ENCODE measurements around the gene FAM234B.

FAM234B gene

DNA sequence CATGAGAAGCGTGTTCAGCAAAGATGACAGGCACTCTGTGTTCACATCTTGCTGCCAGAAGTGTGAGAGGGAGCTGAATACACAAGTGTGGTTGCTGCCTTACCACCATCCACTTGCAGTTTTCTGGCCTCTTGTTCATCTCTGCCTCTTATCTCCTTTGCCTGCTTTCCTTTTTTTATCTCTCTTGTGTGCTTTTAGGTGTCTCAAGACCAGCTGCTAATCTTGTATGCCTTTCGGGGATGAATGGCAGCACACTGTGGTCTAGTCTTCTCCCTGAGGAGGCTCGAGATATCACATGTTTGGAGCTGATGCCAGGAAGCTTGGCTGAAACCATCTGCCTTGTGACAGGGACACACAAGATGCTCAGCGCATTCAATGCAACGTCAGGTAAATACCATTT, 17.2 kb downstream of the FAM234B start:
- H3K23ac ChIP-seq (ENCODE audit: low read length) = no peak overlapping the region
- peaks cover 10% of the 10 kb centered on the region for H3K4me1 ChIP-seq (ENCODE audit: control insufficient read depth, low read depth, low read length)
- H3K18ac ChIP-seq (ENCODE audit: low read length) = no peak overlapping the region
- H3K27ac ChIP-seq (ENCODE audit: low read depth, low read length) = peak overlapping the region; percentile 19
- no CpG with 5 or more reads among the region's 5 CpGs for WGBS (ENCODE audit: extremely low coverage, insufficient coverage, low lambda C conversion rate)
- no peak overlapping the region for H2AK5ac ChIP-seq (ENCODE audit: low read length)
- H3K4ac ChIP-seq (ENCODE audit: low read depth, low read length) = no peak overlapping the region
- no peak overlapping the region for H2BK120ac ChIP-seq (ENCODE audit: low read depth, low read length)
- H3K4me2 ChIP-seq (ENCODE audit: low read length) = no peak overlapping the region
- no peaks in the 10 kb centered on the region for H3K79me2 ChIP-seq (ENCODE audit: control insufficient read depth, insufficient read depth, low read length)
- H3K9ac ChIP-seq (ENCODE audit: low read length) = no peak overlapping the region
- no peak overlapping the region for H4K8ac ChIP-seq (ENCODE audit: low read depth, low read length)
- H3K56ac ChIP-seq (ENCODE audit: low read length) = peak overlapping the region; percentile 11
- no peaks in the 10 kb centered on the region for H3K27me3 ChIP-seq (ENCODE audit: insufficient read depth, low read length, poor library complexity)
- no peak overlapping the region for H3K4me3 ChIP-seq (ENCODE audit: low read length)
- no peak overlapping the region for H2BK15ac ChIP-seq (replicated peaks; ENCODE audit: low read depth)
- H4K5ac ChIP-seq (ENCODE audit: low read length) = no peak overlapping the region
- DNase-seq = peak; percentile 86
- no peaks in the 10 kb centered on the region for H3K79me1 ChIP-seq (ENCODE audit: low read length)
- no peak overlapping the region for H2BK5ac ChIP-seq (ENCODE audit: low read length)
- no peaks in the 10 kb centered on the region for H3K36me3 ChIP-seq (ENCODE audit: control insufficient read depth, insufficient read depth, low read length)

DNA sequence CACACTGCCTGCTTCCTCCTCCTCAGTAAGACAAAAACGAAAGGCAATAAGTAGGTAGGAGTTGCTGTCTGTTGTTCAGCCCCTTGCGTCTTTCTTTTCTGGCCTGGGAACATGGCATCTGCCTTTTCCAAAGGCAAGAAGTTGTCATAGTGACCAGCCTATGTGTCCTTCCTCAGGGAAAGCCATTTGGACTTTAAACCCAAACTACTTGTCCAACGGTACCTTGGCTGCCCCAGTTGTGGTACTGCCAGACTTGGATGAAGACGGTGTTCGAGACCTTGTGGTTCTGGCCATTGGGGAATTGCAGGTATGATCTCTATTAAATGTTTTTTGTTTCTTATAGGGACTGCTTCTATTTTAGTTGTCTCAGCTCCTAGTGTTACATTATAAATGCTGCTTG, 18.5 kb downstream of the FAM234B start:
- Histone ChIP-seq H3K18ac (ENCODE audit: low read length) (no peak overlapping the region), H3K4me2 (ENCODE audit: low read length) (peak overlapping the region; percentile 13), H2BK15ac (replicated peaks; ENCODE audit: low read depth) (no peak overlapping the region), H3K56ac (ENCODE audit: low read length) (peak overlapping the region; percentile 71), H3K27me3 (ENCODE audit: insufficient read depth, low read length, poor library complexity) (no peaks in the 10 kb centered on the region), H3K9ac (ENCODE audit: low read length) (peak overlapping the region; percentile 33), H2AK5ac (ENCODE audit: low read length) (no peak overlapping the region), H3K27ac (ENCODE audit: low read depth, low read length) (peak overlapping the region; percentile 65), H3K23ac (ENCODE audit: low read length) (no peak overlapping the region), H4K8ac (ENCODE audit: low read depth, low read length) (no peak overlapping the region), H3K4me3 (ENCODE audit: low read length) (no peak overlapping the region), H3K79me2 (ENCODE audit: control insufficient read depth, insufficient read depth, low read length) (no peaks in the 10 kb centered on the region), H4K5ac (ENCODE audit: low read length) (no peak overlapping the region), H3K4ac (ENCODE audit: low read depth, low read length) (no peak overlapping the region), H2BK120ac (ENCODE audit: low read depth, low read length) (no peak overlapping the region), H2BK5ac (ENCODE audit: low read length) (peak overlapping the region; percentile 90), H3K4me1 (ENCODE audit: control insufficient read depth, low read depth, low read length) (peaks cover 10% of the 10 kb centered on the region), H3K36me3 (ENCODE audit: control insufficient read depth, insufficient read depth, low read length) (no peaks in the 10 kb centered on the region), H3K79me1 (ENCODE audit: low read length) (no peaks in the 10 kb centered on the region)
- WGBS (ENCODE audit: extremely low coverage, insufficient coverage, low lambda C conversion rate) = no CpG with 5 or more reads among the region's 5 CpGs
- no peak for DNase-seq

DNA sequence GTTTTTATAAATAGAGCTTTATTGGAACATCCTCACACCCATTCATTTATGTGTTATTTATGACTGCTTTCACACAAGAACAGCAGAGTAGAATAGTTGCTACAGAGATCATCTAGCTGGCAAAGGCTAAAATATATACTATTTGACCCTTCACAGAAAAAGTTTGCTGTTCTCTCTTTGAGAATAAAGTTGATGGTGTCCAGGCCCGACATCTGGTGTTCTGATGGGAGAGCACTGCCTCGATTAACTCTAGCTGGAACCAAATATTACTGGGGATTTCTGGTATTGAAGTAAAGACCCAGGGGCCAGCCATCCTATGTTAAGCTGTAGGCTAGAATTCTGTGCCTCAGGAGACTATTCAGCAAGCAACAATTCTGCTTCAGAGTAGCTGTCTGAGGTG, 21.8 kb downstream of the FAM234B start:
- no peak overlapping the region for H3K4ac ChIP-seq (ENCODE audit: low read depth, low read length)
- no peaks in the 10 kb centered on the region for H3K27me3 ChIP-seq (ENCODE audit: insufficient read depth, low read length, poor library complexity)

DNA sequence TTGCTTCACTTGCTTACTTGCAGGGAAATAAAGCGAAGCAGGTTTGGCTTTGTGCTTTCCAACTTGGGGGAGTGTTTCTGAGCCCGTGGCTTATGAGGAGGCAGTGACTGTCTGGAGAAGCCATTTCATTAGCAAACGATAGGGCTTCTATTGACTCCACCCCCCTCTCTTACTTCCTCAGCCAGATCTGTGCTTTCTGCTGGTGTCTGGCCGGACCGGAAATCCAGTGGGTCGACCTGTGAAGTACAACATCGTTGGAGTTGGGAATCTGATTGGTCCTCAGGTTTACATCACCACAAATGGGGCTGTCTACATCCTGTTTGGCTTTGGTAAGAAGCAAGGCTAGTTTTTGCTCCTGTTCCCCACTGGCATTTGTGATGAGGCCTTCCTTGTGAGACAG, 22.3 kb downstream of the FAM234B start:
- Histone ChIP-seq H3K4ac (ENCODE audit: low read depth, low read length) (no peak overlapping the region), H2BK5ac (ENCODE audit: low read length) (no peak overlapping the region), H2AK5ac (ENCODE audit: low read length) (no peak overlapping the region), H3K36me3 (ENCODE audit: control insufficient read depth, insufficient read depth, low read length) (no peaks in the 10 kb centered on the region), H3K9ac (ENCODE audit: low read length) (no peak overlapping the region), H2BK15ac (replicated peaks; ENCODE audit: low read depth) (no peak overlapping the region), H4K5ac (ENCODE audit: low read length) (no peak overlapping the region), H3K56ac (ENCODE audit: low read length) (no peak overlapping the region), H3K27ac (ENCODE audit: low read depth, low read length) (no peak overlapping the region), H2BK120ac (ENCODE audit: low read depth, low read length) (no peak overlapping the region), H3K4me1 (ENCODE audit: control insufficient read depth, low read depth, low read length) (peaks cover 8% of the 10 kb centered on the region), H3K4me2 (ENCODE audit: low read length) (no peak overlapping the region), H3K4me3 (ENCODE audit: low read length) (no peak overlapping the region), H3K23ac (ENCODE audit: low read length) (no peak overlapping the region), H3K18ac (ENCODE audit: low read length) (no peak overlapping the region), H3K79me2 (ENCODE audit: control insufficient read depth, insufficient read depth, low read length) (no peaks in the 10 kb centered on the region), H4K8ac (ENCODE audit: low read depth, low read length) (no peak overlapping the region), H3K27me3 (ENCODE audit: insufficient read depth, low read length, poor library complexity) (no peaks in the 10 kb centered on the region), H3K79me1 (ENCODE audit: low read length) (no peaks in the 10 kb centered on the region)
- no CpG with 5 or more reads among the region's 7 CpGs for WGBS (ENCODE audit: extremely low coverage, insufficient coverage, low lambda C conversion rate)
- no peak for DNase-seq

More for the DNA sequence above, 21.8 kb downstream of the FAM234B start:
- no peak overlapping the region for H2BK120ac ChIP-seq (ENCODE audit: low read depth, low read length)
- H4K8ac ChIP-seq (ENCODE audit: low read depth, low read length) = no peak overlapping the region
- H2BK5ac ChIP-seq (ENCODE audit: low read length) = no peak overlapping the region
- H3K4me3 ChIP-seq (ENCODE audit: low read length) = no peak overlapping the region
- no peak overlapping the region for H2BK15ac ChIP-seq (replicated peaks; ENCODE audit: low read depth)
- no peak overlapping the region for H3K4me2 ChIP-seq (ENCODE audit: low read length)
- no peaks in the 10 kb centered on the region for H3K79me1 ChIP-seq (ENCODE audit: low read length)
- H3K9ac ChIP-seq (ENCODE audit: low read length) = no peak overlapping the region
- no peak overlapping the region for H4K5ac ChIP-seq (ENCODE audit: low read length)
- H3K36me3 ChIP-seq (ENCODE audit: control insufficient read depth, insufficient read depth, low read length) = no peaks in the 10 kb centered on the region
- H3K4me1 ChIP-seq (ENCODE audit: control insufficient read depth, low read depth, low read length) = peaks cover 10% of the 10 kb centered on the region
- H3K18ac ChIP-seq (ENCODE audit: low read length) = no peak overlapping the region
- no peak overlapping the region for H3K56ac ChIP-seq (ENCODE audit: low read length)
- no peak overlapping the region for H3K23ac ChIP-seq (ENCODE audit: low read length)
- no peak for DNase-seq
- H3K79me2 ChIP-seq (ENCODE audit: control insufficient read depth, insufficient read depth, low read length) = no peaks in the 10 kb centered on the region
- H2AK5ac ChIP-seq (ENCODE audit: low read length) = no peak overlapping the region
- no CpG with 5 or more reads among the region's 2 CpGs for WGBS (ENCODE audit: extremely low coverage, insufficient coverage, low lambda C conversion rate)
- no peak overlapping the region for H3K27ac ChIP-seq (ENCODE audit: low read depth, low read length)

DNA sequence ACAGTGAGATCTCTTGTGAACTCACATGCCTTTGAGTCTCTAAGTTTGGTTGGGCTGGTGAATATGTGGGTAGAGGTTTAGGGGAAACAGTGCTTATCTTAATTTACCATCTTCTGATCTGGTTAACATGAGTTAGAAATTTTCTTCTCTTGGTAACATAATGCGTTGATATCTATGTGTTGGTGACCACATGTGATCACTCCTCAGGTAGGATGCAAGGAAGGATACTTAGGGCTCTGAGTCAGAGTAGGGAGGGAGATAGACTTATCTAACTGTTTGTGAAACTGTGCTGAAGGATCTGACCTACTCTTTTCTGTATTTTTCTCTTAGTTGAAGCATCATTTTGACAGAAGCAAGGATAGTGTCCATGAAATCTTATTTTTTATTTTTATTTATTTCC, 23.1 kb downstream of the FAM234B start:
- Histone ChIP-seq H3K23ac (ENCODE audit: low read length) (no peak overlapping the region), H2AK5ac (ENCODE audit: low read length) (no peak overlapping the region), H3K18ac (ENCODE audit: low read length) (no peak overlapping the region), H2BK15ac (replicated peaks; ENCODE audit: low read depth) (no peak overlapping the region), H3K27ac (ENCODE audit: low read depth, low read length) (no peak overlapping the region), H3K9ac (ENCODE audit: low read length) (no peak overlapping the region), H3K4ac (ENCODE audit: low read depth, low read length) (no peak overlapping the region), H2BK120ac (ENCODE audit: low read depth, low read length) (no peak overlapping the region), H3K56ac (ENCODE audit: low read length) (no peak overlapping the region), H3K27me3 (ENCODE audit: insufficient read depth, low read length, poor library complexity) (no peaks in the 10 kb centered on the region), H3K4me2 (ENCODE audit: low read length) (no peak overlapping the region), H2BK5ac (ENCODE audit: low read length) (no peak overlapping the region), H3K4me1 (ENCODE audit: control insufficient read depth, low read depth, low read length) (peaks cover 3% of the 10 kb centered on the region), H4K8ac (ENCODE audit: low read depth, low read length) (no peak overlapping the region), H3K79me2 (ENCODE audit: control insufficient read depth, insufficient read depth, low read length) (no peaks in the 10 kb centered on the region), H3K36me3 (ENCODE audit: control insufficient read depth, insufficient read depth, low read length) (no peaks in the 10 kb centered on the region), H3K4me3 (ENCODE audit: low read length) (no peak overlapping the region), H4K5ac (ENCODE audit: low read length) (no peak overlapping the region), H3K79me1 (ENCODE audit: low read length) (no peaks in the 10 kb centered on the region)
- WGBS (ENCODE audit: extremely low coverage, insufficient coverage, low lambda C conversion rate) = no CpG with 5 or more reads among the region's 1 CpG
- no peak for DNase-seq

DNA sequence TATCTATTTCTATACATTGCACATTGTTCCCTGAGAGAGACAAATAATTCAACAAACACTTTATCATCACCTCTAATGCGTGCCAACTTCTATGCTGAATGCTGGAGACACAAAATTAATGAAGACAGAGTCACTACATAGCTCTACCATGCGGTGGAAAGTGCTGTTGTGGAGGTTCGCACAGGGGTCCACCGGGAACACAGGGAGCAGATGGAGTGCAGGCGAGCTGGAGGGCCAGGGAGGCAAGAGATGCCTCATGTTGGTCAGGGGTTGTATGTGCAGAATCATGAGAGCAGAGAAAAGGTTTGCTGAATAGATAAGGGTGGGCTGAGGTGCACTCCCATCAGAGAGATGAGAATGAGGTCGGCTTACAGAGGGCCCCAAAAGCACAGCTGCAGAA, 25.2 kb downstream of the FAM234B start:
- Histone ChIP-seq H3K4ac (ENCODE audit: low read depth, low read length) (no peak overlapping the region), H3K36me3 (ENCODE audit: control insufficient read depth, insufficient read depth, low read length) (peaks cover 1% of the 10 kb centered on the region), H2BK5ac (ENCODE audit: low read length) (no peak overlapping the region), H3K56ac (ENCODE audit: low read length) (no peak overlapping the region), H3K4me3 (ENCODE audit: low read length) (no peak overlapping the region), H4K5ac (ENCODE audit: low read length) (no peak overlapping the region), H3K18ac (ENCODE audit: low read length) (no peak overlapping the region), H3K4me2 (ENCODE audit: low read length) (no peak overlapping the region), H2AK5ac (ENCODE audit: low read length) (no peak overlapping the region), H3K9ac (ENCODE audit: low read length) (no peak overlapping the region), H2BK15ac (replicated peaks; ENCODE audit: low read depth) (no peak overlapping the region), H4K8ac (ENCODE audit: low read depth, low read length) (no peak overlapping the region), H3K27me3 (ENCODE audit: insufficient read depth, low read length, poor library complexity) (no peaks in the 10 kb centered on the region), H3K4me1 (ENCODE audit: control insufficient read depth, low read depth, low read length) (no peaks in the 10 kb centered on the region), H3K23ac (ENCODE audit: low read length) (no peak overlapping the region), H2BK120ac (ENCODE audit: low read depth, low read length) (no peak overlapping the region), H3K79me1 (ENCODE audit: low read length) (no peaks in the 10 kb centered on the region), H3K27ac (ENCODE audit: low read depth, low read length) (no peak overlapping the region), H3K79me2 (ENCODE audit: control insufficient read depth, insufficient read depth, low read length) (no peaks in the 10 kb centered on the region)
- DNase-seq = no peak
- no CpG with 5 or more reads among the region's 6 CpGs for WGBS (ENCODE audit: extremely low coverage, insufficient coverage, low lambda C conversion rate)

Data from mesendoderm (in vitro differentiated cells).